HFF-Myc (cell line): ENCODE measurements around the gene CCT2.
"Not testable (repeated sequence)": the region's sequence is repeated elsewhere in the genome, so short reads cannot be mapped to it uniquely, and the experiment has no call there.

Experiments used
- DNase-seq: peaks from one replicate; pipeline ENCODE4 v3.0.0-alpha.2; 2011; ENCODE audit warnings: low read depth; ENCODE audit errors: extremely low read depth
- H3K4me3 ChIP-seq: replicated peaks from 2 replicates; pipeline ENCODE4 v1.5.1; 2011; ENCODE audit warnings: low read depth, mild to moderate bottlenecking, control low read depth, low read length
- CTCF ChIP-seq: IDR thresholded peaks from 2 replicates; pipeline ENCODE4 v1.5.1; 2012; ENCODE audit warnings: mild to moderate bottlenecking, low read depth, low read length, control low read depth; ENCODE audit errors: missing control alignments

The CCT2 gene

GRCh38 chr12:69602954-69603353 lies 17.7 kb downstream of the CCT2 start:
- TF ChIP-seq CTCF, result no peak
- DNase-seq, result no peak
- no peak overlapping the region for H3K4me3 ChIP-seq

GRCh38 chr12:69603556-69603955 lies 18.3 kb downstream of the CCT2 start:
- not testable (repeated sequence) for H3K4me3 ChIP-seq, DNase-seq

- not testable (repeated sequence) for DNase-seq, H3K4me3 ChIP-seq
These were observed 19.0 kb downstream of the CCT2 start for GRCh38 chr12:69604275-69604674.

- TF ChIP-seq CTCF, result no peak
- DNase-seq, result no peak
- H3K4me3 ChIP-seq, result no peak overlapping the region
These were observed 22.9 kb downstream of the CCT2 start for GRCh38 chr12:69608114-69608513.

GRCh38 chr12:69610126-69610525 lies 24.9 kb downstream of the CCT2 start:
- no peak for TF ChIP-seq CTCF
- DNase-seq, result no peak
- H3K4me3 ChIP-seq, result no peak overlapping the region

- H3K4me3 ChIP-seq, result no peak within 1 kb of the TSS
- no peak for TF ChIP-seq CTCF
These were observed 25.5 kb downstream of the CCT2 start, which contains the start of gene LRRC10 for GRCh38 chr12:69610729-69611128. Gene LRRC10 (minus strand): TSS chr12:69610907. CDS start chr12:69610838, 69 bp downstream.

GRCh38 chr12:69613351-69613750 lies 28.1 kb downstream of the CCT2 start:
- no peak for TF ChIP-seq CTCF
- no peak for DNase-seq

More at GRCh38 chr12:69610729-69611128, 25.5 kb downstream of the CCT2 start, which contains the start of gene LRRC10:
- no peak for DNase-seq

GRCh38 chr12:69616025-69616424 lies 30.8 kb downstream of the CCT2 start:
- no peak for TF ChIP-seq CTCF
- DNase-seq, result no peak
- H3K4me3 ChIP-seq, result no peak overlapping the region

More at GRCh38 chr12:69613351-69613750, 28.1 kb downstream of the CCT2 start:
- no peak overlapping the region for H3K4me3 ChIP-seq
